HepG2 (cell line): ENCODE measurements around the gene ADAMTS12. TPM values are rescaled to one million over a fixed set of nuclear protein-coding genes. Genes with fewer than 3 reads are reported as not detected.

Experiments
- ATAC-seq: fragments of 200-7000 bp; cut with Tn5 transposase; 3 replicates; pipeline ENCODE4 v1.9.1; 2020; ENCODE audit warnings: mild to moderate bottlenecking, moderate library complexity
- BruUV-seq: library from RNA; stranded (reverse); fragments of 400-500 nt; replicated peaks from 2 replicates; lab custom pipeline; 2021; lab: Mats Ljungman, UMichigan
- CTCF ChIA-PET: fragments of 300-600 bp; formaldehyde crosslinking; extraction: SDS; loops from one replicate; lab custom pipeline; 2021; ENCODE audit warnings: low total read pairs, inconsistent platforms, low intra/inter-chr PET ratio; lab: Yijun Ruan, JAX
- POLR2A ChIA-PET: fragments of 350-600 bp; sonication (Branson Sonifier 250); formaldehyde crosslinking; loops from one replicate; lab custom pipeline; 2020; ENCODE audit warnings: antibody characterized with exemption, inconsistent platforms; lab: Yijun Ruan, JAX
- DNase-seq: peaks from one replicate; pipeline ENCODE4 v3.0.0-alpha.2; 2015; ENCODE audit warnings: low spot score
- FAIRE-seq: peaks from 3 replicates; lab custom pipeline; 2011; peaks lifted over from hg19 to GRCh38; lab: Jason Lieb, UNC
- H2AFZ ChIP-seq: one replicate; pipeline ENCODE4 v1.6.1; 2011; ENCODE audit warnings: low read length, inconsistent platforms
- H3K27ac ChIP-seq: fragments of 300-600 bp; 3 replicates; pipeline ENCODE4 v1.8.0; 2011; ENCODE audit warnings: mixed run types, mild to moderate bottlenecking, mixed read lengths, low read length, inconsistent platforms; ENCODE audit not compliant: insufficient read depth; ENCODE audit errors: extremely low read length
- H3K27me3 ChIP-seq, 2 experiments: fragments of 200-600 bp in 1 of 2; 2 replicates in 1 of 2; 3 replicates in 1 of 2; pipeline versions ENCODE4 v1.6.0 to v1.8.0; 2011; ENCODE audit warnings: low read length in 2 of 2, mild to moderate bottlenecking in 2 of 2, moderate library complexity in 2 of 2, inconsistent platforms in 1 of 2; ENCODE audit not compliant: insufficient read depth in 2 of 2, control insufficient read depth in 1 of 2
- H3K36me3 ChIP-seq, 2 experiments: fragments of 200-600 bp in 1 of 2; replicated peaks in 1 of 2; 2 replicates in 1 of 2; 3 replicates in 1 of 2; pipeline versions ENCODE4 v1.5.1 to v1.8.0; 2011; ENCODE audit warnings: low read length in 2 of 2, inconsistent platforms in 1 of 2; ENCODE audit not compliant: insufficient read depth in 2 of 2, control insufficient read depth in 1 of 2
- H3K4me1 ChIP-seq: 2 replicates; pipeline ENCODE4 v1.5.1; 2012; ENCODE audit warnings: low read length, inconsistent platforms; ENCODE audit not compliant: insufficient read depth
- H3K4me2 ChIP-seq: 2 replicates; pipeline ENCODE4 v1.6.0; 2011; ENCODE audit warnings: low read depth, low read length, inconsistent platforms
- H3K4me3 ChIP-seq, 3 experiments: fragments of 200-600 bp in 1 of 3; sonication (generic), shearing (Covaris generic) in 1 of 3; replicated peaks in 1 of 3; 2 replicates each; pipeline ENCODE4 v1.5.1; 2011 to 2016; ENCODE audit warnings: low read length in 3 of 3, inconsistent platforms in 2 of 3, low read depth in 2 of 3, mild to moderate bottlenecking in 2 of 3, control low read depth in 1 of 3, mixed read lengths in 1 of 3; ENCODE audit not compliant: insufficient read depth in 1 of 3
- H3K79me2 ChIP-seq: one replicate; pipeline ENCODE4 v1.6.1; 2011; ENCODE audit warnings: low read length, inconsistent platforms; ENCODE audit not compliant: insufficient read depth
- H3K9ac ChIP-seq: 2 replicates; pipeline ENCODE4 v1.6.0; 2011; ENCODE audit warnings: mild to moderate bottlenecking, low read depth, low read length, inconsistent platforms; ENCODE audit not compliant: insufficient read depth
- H3K9me3 ChIP-seq: 2 replicates; pipeline ENCODE4 v1.5.1; 2012; ENCODE audit warnings: mild to moderate bottlenecking, low read length
- H4K20me1 ChIP-seq: 2 replicates; pipeline ENCODE4 v1.6.0; 2011; ENCODE audit warnings: inconsistent platforms, mild to moderate bottlenecking, low read length, moderate library complexity; ENCODE audit not compliant: insufficient read depth
- FLYWCH1 ChIP-seq: sonication (generic); formaldehyde crosslinking; IDR thresholded peaks from 2 replicates; pipeline ENCODE4 v1.8.1; 2023; ENCODE audit warnings: mild to moderate bottlenecking, missing genetic modification reagents
- KLF15 ChIP-seq: sonication (generic); formaldehyde crosslinking; IDR thresholded peaks from 2 replicates; pipeline ENCODE4 v1.8.1; 2023; ENCODE audit warnings: borderline replicate concordance, mild to moderate bottlenecking, inconsistent platforms, missing genetic modification reagents, mixed read lengths
- NR2C2 ChIP-seq: sonication (generic); formaldehyde crosslinking; IDR thresholded peaks from 2 replicates; pipeline ENCODE4 v1.4.0; 2020; ENCODE audit warnings: missing genetic modification reagents, mild to moderate bottlenecking, moderate library complexity, borderline replicate concordance
- SETDB1 ChIP-seq: sonication (generic); formaldehyde crosslinking; IDR thresholded peaks from 2 replicates; pipeline ENCODE4 v1.5.1; 2020; ENCODE audit warnings: missing genetic modification reagents, mild to moderate bottlenecking, borderline replicate concordance
- SMC3 ChIP-seq: IDR thresholded peaks from 2 replicates; pipeline ENCODE4 v1.6.1; 2011; ENCODE audit warnings: low read length, improper control_type of control experiment
- TGIF2 ChIP-seq: IDR thresholded peaks from 2 replicates; pipeline ENCODE4 v1.6.1; 2016; ENCODE audit warnings: control low read depth, missing compliant biosample characterization
- ZBTB4 ChIP-seq: sonication (generic); formaldehyde crosslinking; IDR thresholded peaks from 2 replicates; pipeline ENCODE4 v1.4.0; 2020; ENCODE audit warnings: missing genetic modification reagents, mild to moderate bottlenecking, borderline replicate concordance
- ZFP36L2 ChIP-seq: sonication (generic); formaldehyde crosslinking; IDR thresholded peaks from 2 replicates; pipeline ENCODE4 v1.4.0; 2020; ENCODE audit warnings: missing genetic modification reagents
- ZNF224 ChIP-seq: sonication (generic); formaldehyde crosslinking; IDR thresholded peaks from 2 replicates; pipeline ENCODE4 v1.5.0; 2020; ENCODE audit warnings: mild to moderate bottlenecking, missing genetic modification reagents
- ZNF430 ChIP-seq: sonication (generic); formaldehyde crosslinking; IDR thresholded peaks from 2 replicates; pipeline ENCODE4 v1.9.0; 2021; ENCODE audit warnings: mild to moderate bottlenecking, missing genetic modification reagents
- ZSCAN31 ChIP-seq: sonication (generic); formaldehyde crosslinking; IDR thresholded peaks from 2 replicates; pipeline ENCODE4 v1.5.0; 2020; ENCODE audit warnings: low read depth, mild to moderate bottlenecking, missing genetic modification reagents
- WGBS: methylation state at CpG from one replicate; pipeline ENCODE4 v1.1.6; 2017; ENCODE audit warnings: low lambda C conversion rate; 5-methylcytosine and 5-hydroxymethylcytosine counted together
- in situ Hi-C: cut with HindIII; loops from 2 replicates; pipeline ENCODE4 v1.10.0; 2017; ENCODE audit warnings: low pct_unique_long_range_greater_than_20kb; ENCODE audit not compliant: extremely low pct_ligation_motif_present
- intact Hi-C: fragments of 100-400 bp; cut with micrococcal nuclease; formaldehyde crosslinking; loops from one replicate; pipeline ENCODE4 v1.10.0; 2022; ENCODE audit not compliant: unreplicated experiment
- polyA plus RNA-seq, 8 experiments: library from polyadenylated mRNA; depleted of rRNA in 3 of 8; stranded (reverse) in 7 of 8; unstranded in 1 of 8; fragments of >200 nt; fragmentation: Illumina TruSeq in 4 of 8; extraction: Trizol in 4 of 8; gene quantifications; 2 replicates each; pipeline versions ENCODE4 v1.2.1 to v1.2.3, GENCODE V29; 2011 to 2016; ENCODE audit warnings: low read depth in 4 of 8, missing spikeins in 1 of 8, mixed read lengths in 1 of 8; ENCODE audit not compliant: insufficient read depth in 1 of 8
- total RNA-seq, 5 experiments: library from RNA; depleted of rRNA; stranded (reverse); fragments of >200 nt; fragmentation: Illumina TruSeq; extraction: Trizol; gene quantifications; 2 replicates each; pipeline ENCODE4 v1.2.3, GENCODE V29; 2016; ENCODE audit warnings: low read depth in 1 of 5
- TF ChIP-seq, protein P1 (sequence below): sonication (generic); formaldehyde crosslinking; IDR thresholded peaks from 2 replicates; pipeline ENCODE4 v1.5.1; 2020; ENCODE audit warnings: missing genetic modification reagents, mild to moderate bottlenecking, borderline replicate concordance
- TF ChIP-seq, protein P2 (sequence below): sonication (generic); formaldehyde crosslinking; IDR thresholded peaks from 2 replicates; pipeline ENCODE4 v1.5.1; 2020; ENCODE audit warnings: missing genetic modification reagents, mild to moderate bottlenecking, borderline replicate concordance
- TF ChIP-seq, protein P3 (sequence below): sonication (generic); IDR thresholded peaks from 2 replicates; pipeline ENCODE4 v1.6.1; 2016; ENCODE audit warnings: low read depth, borderline replicate concordance

Gene ADAMTS12
- total and polyA plus RNA-seq, 2 of the 13 experiments (the other 11 are each of a cell fraction or from before 2014, with no cell fraction given) = 0.03 TPM; not detected in 1

GRCh38 chr5:33650911-33651310, 240.9 kb downstream of the ADAMTS12 start (continued):
- TF ChIP-seq TGIF2 = no peak
- no peak for TF ChIP-seq SETDB1
- TF ChIP-seq, all 625 proteins: peak for 0

GRCh38 chr5:33649549-33650482, 242.0 kb downstream of the ADAMTS12 start:
- Histone ChIP-seq H3K27ac (no peak overlapping the region), H3K4me2 (no peak overlapping the region), H4K20me1 (no peaks in the 10 kb centered on the region), H3K4me1 (no peaks in the 10 kb centered on the region), H3K4me3 (no peak overlapping the region), H3K9ac (no peak overlapping the region), H3K36me3 (no peaks in the 10 kb centered on the region), H3K27me3 (no peaks in the 10 kb centered on the region), H3K79me2 (no peaks in the 10 kb centered on the region), H3K9me3 (no peaks in the 10 kb centered on the region), H2AFZ (no peak overlapping the region)
- CTCF ChIA-PET = no interaction called here
- intact Hi-C loops (no loop called here), in situ Hi-C loops (no loop called here)
- POLR2A ChIA-PET = no interaction called here
- no peak for ATAC-seq
- 54% methylated on average over 10 of the region's 10 CpGs for WGBS
- BruUV-seq = no TSS peak
- no peak for DNase-seq
- FAIRE-seq = no peak
- TF ChIP-seq ZNF224 (no peak), ZNF430 (CRISPR knock-in tag) (no peak), FLYWCH1 (CRISPR knock-in tag) (no peak), ZFP36L2 (CRISPR knock-in tag) (no peak), KLF15 (CRISPR knock-in tag) (no peak), ZSCAN31 (CRISPR knock-in tag) (no peak), SMC3 (no peak), ZBTB4 (CRISPR knock-in tag) (no peak), NR2C2 (CRISPR knock-in tag) (no peak)
- TF ChIP-seq, protein P1, sequence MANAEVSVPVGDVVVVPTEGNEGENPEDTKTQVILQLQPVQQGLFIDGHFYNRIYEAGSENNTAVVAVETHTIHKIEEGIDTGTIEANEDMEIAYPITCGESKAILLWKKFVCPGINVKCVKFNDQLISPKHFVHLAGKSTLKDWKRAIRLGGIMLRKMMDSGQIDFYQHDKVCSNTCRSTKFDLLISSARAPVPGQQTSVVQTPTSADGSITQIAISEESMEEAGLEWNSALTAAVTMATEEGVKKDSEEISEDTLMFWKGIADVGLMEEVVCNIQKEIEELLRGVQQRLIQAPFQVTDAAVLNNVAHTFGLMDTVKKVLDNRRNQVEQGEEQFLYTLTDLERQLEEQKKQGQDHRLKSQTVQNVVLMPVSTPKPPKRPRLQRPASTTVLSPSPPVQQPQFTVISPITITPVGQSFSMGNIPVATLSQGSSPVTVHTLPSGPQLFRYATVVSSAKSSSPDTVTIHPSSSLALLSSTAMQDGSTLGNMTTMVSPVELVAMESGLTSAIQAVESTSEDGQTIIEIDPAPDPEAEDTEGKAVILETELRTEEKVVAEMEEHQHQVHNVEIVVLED = no peak
- TF ChIP-seq, protein P2, sequence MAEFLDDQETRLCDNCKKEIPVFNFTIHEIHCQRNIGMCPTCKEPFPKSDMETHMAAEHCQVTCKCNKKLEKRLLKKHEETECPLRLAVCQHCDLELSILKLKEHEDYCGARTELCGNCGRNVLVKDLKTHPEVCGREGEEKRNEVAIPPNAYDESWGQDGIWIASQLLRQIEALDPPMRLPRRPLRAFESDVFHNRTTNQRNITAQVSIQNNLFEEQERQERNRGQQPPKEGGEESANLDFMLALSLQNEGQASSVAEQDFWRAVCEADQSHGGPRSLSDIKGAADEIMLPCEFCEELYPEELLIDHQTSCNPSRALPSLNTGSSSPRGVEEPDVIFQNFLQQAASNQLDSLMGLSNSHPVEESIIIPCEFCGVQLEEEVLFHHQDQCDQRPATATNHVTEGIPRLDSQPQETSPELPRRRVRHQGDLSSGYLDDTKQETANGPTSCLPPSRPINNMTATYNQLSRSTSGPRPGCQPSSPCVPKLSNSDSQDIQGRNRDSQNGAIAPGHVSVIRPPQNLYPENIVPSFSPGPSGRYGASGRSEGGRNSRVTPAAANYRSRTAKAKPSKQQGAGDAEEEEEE (CRISPR knock-in tag) = no peak
- TF ChIP-seq, protein P3, sequence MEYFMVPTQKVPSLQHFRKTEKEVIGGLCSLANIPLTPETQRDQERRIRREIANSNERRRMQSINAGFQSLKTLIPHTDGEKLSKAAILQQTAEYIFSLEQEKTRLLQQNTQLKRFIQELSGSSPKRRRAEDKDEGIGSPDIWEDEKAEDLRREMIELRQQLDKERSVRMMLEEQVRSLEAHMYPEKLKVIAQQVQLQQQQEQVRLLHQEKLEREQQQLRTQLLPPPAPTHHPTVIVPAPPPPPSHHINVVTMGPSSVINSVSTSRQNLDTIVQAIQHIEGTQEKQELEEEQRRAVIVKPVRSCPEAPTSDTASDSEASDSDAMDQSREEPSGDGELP = no peak
